ENCODE results near the gene PTGFRN. TPM values are rescaled to one million over a fixed set of nuclear protein-coding genes. Genes with fewer than 3 reads are reported as not detected.
"Not testable (repeated sequence)": the region's sequence is repeated elsewhere in the genome, so short reads cannot be mapped to it uniquely, and the experiment has no call there.

The PTGFRN gene
- 47.0 and 70.9 TPM in 2 replicates for total RNA-seq (2014; rRNA removed; shearing (Covaris generic))

DNA sequence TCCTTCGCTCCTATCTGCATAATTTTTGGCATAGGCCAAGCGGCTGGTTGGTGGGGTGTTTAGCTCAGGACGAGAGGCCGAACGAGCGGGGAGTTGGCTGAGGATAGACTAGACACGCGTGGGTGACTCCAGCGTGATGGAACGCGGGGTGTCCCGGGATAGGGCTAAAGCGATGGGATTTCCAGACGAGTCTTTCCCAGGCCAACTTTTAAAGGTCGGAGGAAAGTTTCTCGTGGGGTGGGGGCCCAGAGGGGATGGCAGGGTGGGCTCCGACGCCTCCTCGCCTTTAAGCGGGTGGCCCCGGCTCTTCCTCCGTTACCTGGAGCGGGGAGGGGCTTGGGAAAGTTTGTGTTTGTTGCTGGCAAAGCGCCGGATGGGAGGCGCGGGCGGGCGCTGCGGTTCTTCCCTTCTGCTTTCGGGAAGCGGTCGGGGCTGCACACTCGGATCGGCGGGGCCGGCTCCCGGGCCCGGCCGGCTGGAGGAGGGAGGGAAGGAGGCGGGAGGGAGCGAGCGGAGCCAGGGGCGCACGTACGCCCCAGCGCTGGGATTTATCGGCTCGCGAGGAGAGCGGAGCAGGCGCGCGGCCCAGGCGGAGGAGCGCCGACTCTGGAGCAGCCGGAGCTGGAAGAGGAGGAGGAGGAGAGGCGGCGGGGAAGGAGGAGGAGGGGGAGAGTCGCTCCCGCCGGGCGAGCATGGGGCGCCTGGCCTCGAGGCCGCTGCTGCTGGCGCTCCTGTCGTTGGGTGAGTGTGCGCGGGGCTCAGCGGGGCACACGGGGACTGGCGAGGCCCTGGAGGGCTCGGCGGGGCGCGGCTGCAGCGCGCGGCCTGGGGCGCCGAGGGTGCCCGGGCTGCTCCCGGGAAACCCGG is at the start of gene PTGFRN:
TSS of gene PTGFRN (plus strand) at position 405 of the 867 bp plus-strand sequence. CDS start at position 693, 288 bp downstream.
- peak; percentile 5 for DNase-seq (ENCODE audit: low spot score)

DNA sequence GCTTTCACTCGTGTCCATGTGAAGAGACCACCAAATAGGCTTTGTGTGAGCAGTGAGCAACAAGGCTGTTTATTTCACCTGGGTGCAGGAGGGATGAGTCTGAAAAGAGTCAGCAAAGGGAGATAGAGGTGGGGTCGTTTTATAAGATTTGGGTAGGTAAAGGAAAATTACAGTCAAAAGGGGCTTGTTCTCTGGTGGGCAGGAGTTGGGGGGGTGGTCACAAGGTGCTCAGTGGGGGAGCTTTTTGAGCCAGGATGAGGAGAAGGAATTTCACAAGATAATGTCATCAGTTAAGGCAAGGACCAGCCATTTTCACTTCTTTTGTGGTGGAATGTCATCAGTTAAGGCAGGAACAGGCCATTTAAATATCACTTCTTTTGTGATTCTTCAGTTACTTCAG is 49.5 kb upstream of the PTGFRN start:
- DNase-seq (ENCODE audit: low spot score), result not testable (repeated sequence)

DNA sequence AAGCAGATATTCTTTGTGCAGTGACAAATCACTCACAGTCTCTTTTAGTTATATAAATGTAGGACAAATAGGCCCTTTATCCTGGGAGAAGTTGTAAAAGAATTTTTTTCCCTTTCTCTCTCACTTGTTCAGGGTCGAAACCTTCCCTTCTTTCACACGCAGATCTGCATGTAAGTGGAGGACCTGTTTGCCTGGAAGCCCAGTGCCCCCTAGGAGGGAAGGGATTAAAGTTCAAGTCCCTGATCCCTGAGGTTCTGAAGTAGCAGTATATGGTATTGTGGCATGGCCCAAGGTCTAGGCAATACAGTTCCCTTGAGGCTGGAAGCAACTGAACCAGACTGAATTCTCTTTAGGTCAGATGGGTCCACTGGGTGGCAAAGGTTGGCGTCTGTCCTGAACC is 48.6 kb upstream of the PTGFRN start:
- DNase-seq (ENCODE audit: low spot score), result no peak

DNA sequence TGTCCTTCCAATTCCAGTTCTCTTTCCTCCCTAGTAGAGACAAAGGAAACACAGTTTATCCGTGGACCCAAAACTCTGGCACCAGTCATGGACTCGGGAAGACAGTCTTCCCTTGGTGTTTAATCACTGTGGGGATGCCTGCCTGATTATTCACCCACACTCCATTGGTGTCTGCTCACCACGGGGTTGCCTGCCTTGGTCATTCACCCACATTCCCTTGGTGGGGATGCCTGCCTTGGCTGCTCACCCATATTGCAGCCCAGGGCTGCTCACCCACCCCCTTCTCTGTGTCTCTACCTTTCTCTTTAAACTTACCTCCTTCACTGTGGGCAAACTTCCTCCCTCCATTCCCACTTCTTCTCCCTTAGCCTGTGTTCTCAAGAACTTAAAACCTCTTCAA is 46.7 kb upstream of the PTGFRN start:
- not testable (repeated sequence) for DNase-seq (ENCODE audit: low spot score)

DNA sequence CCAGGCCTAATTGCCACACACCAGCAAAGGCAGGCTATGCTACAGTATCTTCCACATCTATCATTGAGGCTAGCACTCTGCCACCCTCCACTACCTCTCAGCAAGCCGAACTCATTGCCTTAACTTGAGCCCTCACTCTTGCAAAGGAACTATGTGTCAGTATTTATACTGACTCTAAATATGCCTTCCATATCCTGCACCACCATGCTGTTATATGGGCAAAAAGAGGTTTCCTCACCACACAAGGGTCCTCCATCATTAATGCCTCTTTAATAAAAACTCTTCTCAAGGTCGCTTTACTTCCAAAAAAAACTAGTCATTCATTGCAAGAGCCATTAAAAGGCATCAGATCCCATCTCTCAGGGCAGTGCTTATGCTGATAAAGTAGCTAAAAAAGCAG is 43.2 kb upstream of the PTGFRN start:
- DNase-seq (ENCODE audit: low spot score), result not testable (repeated sequence)

DNA sequence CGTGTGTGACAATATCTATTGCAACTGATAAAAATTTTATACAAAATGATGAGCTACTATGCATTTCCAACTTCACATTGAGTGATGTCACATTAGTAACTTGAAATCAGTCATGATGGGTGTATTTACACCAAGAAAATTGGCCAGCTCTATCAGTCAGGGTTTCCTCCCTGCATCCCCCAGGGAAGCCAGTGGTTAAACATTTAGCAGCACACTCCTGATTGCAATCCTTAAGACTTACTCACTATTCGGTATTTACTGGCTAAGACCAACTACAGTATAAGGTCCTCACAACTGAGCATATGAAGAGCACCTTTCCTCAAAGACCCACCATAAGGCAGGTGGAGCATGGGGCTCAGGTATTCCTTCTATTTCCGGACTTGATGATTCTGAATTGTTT is 41.3 kb upstream of the PTGFRN start:
- no peak for DNase-seq (ENCODE audit: low spot score)

DNA sequence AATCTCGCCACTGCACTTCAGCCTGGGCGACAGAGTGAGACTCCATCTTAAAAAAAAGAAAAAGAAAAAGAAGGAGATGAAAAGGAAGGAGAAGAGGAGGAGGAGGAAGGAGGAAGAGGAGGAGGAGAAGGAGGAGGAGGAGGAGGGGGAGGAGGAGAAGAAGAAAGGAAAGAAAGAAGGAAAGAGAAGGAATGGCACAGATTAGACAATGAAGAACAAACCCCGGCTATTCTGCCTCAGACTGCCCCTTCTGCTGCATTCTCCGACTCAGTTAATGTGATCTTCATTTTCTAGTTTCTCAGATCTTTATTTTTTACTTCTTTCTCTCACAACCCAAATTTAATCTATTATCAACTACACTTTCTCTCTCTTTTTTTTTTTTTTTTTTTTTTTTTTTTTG is 40.1 kb upstream of the PTGFRN start:
- no peak for DNase-seq (ENCODE audit: low spot score)

DNA sequence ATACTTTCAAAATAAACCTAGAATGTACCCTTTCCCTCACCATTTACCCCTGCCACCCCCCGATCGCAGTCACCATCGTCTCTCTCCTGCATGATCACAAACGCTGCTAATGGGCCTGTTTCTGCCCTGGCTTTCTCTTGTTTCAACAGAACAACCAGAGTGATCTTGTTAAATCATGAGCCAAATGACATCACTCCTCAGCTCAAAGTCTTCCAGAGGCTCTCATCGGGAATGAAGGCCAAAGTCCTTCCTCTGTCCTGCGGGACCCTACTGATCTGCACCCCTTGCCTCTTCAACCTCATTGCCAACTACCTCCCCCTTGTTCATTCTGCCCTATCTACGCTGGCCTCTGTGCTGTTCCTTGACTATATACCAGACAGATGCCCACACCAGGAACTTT is 39.4 kb upstream of the PTGFRN start:
- DNase-seq (ENCODE audit: low spot score), result no peak

DNA sequence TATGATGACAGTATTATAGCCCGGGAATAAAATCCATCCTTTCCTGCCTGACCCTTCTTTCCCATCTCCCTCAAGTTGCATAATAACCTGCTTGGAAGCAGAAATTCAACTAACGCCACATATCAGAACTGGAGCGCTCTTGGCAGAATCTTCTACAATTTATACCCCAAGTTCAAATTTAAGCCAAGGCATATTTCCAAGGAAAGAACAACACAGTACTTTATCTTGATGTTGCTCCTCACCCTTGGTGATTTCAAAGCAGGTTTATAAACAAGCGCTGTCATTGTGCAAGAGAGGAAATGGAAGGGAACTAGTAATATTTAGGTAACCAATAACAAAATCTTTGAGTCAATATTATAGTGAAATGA is 38.0 kb upstream of the PTGFRN start:
- DNase-seq (ENCODE audit: low spot score), result no peak

DNA sequence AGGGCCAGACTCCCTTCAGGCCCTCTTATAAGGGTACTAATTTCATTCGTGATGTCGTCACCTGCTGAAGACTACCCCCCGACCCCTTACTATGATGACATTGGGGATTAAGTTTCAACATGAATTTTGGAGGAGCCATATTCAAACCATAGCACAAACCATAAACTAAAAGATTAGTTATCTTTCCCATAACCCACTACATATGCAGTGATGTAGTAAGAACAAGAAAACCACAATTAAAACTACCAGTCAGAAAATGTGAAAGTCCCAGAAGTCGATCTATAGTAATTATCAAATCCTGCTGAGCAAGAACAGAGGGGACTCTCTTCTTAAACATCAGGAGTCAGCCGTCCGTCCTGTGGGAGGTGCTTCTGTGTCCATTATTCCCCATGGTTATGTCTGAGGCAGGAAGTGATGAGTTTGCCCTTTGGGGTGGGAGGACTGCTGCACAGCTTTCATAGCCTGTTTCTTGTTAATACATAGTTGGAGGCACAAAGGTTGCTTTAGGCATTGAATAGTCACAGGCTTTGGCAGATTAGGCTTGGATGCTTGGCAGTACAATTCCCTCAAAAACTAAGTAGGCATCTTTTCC is 35.9 kb upstream of the PTGFRN start:
- DNase-seq (ENCODE audit: low spot score), result no peak

DNA sequence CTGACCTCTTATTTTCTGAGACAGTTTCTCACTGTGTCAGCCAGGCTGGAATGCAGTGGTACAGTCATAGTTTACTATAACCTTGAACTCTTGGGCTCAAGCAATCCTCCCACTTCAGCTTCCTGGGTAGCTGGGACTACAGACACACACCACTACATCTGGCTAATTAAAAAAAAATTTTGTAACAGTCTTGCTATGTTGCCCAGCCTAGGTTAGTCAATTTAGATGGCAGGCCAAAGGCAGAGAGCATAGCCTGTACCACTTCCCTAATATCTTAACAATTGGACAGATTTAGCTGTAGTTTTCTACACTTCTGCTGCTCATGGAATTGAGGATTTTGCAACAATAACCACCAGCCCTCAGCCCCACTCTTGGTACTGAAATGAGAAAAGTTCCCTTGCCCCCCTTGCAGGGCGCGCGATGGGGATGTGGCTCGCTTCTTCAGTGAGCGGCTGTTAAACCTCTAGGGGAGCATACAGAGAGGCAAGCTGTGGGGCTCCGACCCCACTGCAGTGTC is 34.9 kb upstream of the PTGFRN start:
- DNase-seq (ENCODE audit: low spot score), result no peak

DNA sequence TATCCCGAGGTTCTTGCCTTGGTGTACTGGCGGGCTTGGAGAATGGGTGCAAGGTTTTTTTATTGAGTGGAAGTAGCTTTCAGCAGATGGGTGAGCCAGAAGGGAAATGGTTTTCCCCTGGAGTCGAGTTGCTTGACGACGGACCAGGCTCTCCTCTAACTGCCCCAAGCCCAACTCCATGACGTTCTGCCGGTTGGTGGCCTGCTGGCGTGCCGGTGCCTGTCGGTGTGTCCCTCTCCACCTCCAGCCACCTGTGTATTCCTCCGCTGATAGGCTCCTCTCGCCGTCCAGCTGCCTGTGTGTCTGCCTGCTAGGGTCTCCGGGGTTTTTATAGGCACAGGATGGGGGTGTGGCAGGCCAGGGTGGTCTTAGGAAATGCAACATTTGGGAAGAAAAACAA is 34.3 kb upstream of the PTGFRN start:
- no peak for DNase-seq (ENCODE audit: low spot score)

DNA sequence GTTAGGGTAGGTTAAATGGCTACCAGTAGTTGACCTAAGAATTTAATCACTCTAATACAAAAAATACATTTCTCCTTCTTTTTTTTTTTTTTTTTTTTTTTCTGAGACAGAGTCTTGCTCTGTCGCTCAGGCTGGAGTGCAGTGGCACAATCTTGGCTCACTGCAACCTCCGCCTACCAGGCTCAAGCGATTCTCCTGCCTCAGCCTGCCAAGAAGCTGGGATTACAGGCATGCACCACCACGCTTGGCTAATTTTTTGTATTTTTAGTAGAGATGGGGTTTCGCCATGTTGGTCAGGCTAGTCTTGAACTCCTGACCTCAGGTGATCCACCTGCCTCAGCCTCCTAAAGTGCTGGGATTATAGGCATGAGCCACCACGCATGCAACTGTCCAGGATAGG is 33.8 kb upstream of the PTGFRN start:
- DNase-seq (ENCODE audit: low spot score), result not testable (repeated sequence)

DNA sequence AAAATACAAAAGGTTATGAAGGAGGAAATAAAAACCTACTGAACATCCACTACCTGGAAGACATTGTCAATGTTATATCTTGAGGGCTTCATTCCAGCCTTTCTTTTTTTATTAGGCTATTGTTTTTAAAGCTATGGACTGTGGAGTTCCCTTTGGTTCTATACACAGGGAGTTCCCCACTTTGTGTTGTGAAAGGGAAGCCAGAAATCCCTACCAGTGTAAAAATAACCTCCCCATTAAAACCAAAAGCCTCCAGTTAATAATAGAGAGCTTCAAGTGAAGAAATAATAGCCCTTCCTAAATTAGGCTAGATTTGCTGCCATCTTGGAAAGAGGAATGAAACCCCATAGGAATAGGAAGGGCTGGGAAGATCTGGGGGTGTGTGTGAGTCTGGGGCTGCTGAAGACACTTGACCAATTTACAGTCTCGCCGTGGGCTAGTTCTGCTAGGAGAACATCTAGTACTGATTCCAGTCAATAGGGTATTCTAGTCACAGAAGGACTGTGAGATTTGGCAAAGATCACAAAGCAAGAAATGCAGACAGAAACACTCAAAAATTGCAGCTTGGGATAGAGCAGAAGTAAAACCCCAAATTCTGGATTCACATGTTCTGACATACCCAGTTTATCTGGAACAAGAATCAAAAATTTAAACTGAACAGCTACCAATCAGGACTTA is 32.4 kb upstream of the PTGFRN start:
- no peak for DNase-seq (ENCODE audit: low spot score)

DNA sequence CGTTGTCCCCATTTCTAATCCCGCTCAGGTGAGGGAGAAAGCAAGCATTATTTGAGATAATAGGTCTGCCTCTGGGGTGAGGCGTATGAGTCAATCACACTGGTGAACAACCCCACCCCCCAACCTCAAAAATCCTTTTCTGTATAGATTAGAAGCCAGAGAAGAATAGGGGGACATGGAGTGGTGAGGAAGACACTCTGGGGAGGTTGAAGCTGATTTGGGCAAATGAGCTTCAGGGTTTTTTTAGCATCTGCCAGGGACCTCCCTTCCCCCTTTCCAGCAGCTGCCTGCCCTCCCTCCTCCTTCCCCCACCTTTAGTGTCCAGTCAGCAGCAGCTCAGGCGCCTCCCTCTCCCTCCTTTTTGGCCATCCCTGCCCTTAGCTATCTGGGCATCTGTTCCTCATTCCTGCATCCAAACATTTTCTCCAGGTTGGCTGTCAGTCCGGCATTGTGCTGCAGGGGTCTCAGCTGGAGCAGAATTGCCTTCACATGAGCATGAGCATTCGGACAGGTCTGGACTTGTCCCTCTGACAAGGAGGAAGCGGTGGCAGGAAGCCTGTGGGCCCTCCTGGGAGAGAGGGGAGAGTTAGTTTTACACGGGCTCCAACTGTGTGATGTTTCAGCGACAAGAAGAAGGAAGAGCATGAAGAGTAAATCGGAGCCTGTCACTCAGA is 30.8 kb upstream of the PTGFRN start:
- peak; percentile 5 for DNase-seq (ENCODE audit: low spot score)

DNA sequence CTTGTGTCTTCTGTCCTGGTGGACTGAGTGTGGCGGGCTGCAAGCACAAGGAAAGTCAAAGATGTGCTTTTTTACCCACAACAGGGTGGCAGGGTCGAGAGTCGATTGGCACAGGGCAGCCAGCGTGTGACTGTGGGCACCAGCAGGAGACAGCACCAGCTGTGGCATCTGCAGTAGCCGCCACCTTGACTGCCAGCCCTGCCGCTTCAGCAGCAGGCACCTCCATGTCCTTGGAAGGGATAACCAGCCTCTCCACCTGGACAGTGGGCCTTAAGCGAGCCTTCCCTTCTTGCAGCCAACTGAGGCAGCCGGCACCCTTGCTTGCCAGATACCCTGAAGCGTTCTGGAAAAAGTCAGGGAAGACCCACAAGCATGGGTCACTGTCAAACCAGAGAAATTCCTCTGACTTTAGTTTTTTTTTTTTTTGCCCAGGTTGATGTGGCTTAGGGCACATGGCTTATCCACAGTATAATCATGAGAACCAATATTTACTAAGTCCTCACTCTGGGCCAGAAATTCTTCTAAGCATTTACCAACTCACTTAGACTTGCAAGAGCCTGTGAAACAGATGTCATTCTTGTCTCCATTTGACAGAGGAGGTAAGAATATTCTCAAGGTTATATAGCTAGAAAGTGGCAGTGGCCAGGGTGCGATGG is 30.1 kb upstream of the PTGFRN start:
- DNase-seq (ENCODE audit: low spot score), result no peak

DNA sequence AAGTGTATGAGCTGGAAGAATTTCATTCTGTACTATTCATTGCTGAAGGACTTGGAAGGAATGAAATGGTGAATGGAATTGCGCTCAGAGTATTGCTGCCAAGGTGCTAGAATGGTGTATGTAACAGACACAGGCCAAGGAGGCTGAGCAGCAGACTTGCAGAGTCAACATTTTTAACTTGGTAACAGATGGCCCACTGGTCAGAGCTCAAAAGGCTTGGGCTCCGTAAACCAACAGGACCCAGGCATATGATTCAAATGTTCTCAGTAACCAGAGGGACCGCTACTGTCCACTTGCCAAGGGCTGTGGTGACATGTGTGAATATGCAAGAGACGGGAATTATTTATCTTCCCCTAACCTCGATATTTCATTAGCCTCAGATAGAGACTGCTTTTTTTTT is 28.8 kb upstream of the PTGFRN start:
- DNase-seq (ENCODE audit: low spot score), result no peak

DNA sequence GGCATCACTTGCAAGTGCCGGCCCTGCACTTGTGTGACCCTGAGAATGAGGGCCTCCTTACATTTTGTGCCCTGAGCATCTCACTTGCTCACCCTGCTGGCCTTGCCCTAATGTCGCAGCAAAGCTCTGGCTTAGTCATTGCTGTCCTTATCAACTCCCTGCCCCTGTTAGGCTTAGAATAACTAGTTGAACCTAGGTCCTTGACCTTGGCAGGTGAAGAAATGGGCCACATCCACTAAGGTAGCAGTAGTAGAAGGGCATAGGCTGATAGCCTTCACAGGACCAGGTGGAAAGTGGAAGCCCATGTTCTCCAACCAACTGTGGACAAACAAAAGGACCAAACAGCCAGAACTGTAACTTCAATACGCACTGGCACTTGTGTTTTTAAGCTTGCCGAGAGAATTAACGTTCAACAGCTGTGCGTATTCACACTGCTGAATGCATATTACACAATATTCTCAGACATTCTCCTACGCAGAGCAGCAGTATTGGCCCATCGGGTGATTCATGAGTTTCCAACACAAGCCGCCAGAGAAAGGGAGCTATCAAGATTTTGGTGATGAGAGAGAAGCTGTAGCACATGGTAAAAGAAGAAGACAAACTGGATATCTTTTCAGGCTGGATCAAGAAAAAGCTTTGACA is 27.7 kb upstream of the PTGFRN start:
- DNase-seq (ENCODE audit: low spot score), result peak; percentile 10

DNA sequence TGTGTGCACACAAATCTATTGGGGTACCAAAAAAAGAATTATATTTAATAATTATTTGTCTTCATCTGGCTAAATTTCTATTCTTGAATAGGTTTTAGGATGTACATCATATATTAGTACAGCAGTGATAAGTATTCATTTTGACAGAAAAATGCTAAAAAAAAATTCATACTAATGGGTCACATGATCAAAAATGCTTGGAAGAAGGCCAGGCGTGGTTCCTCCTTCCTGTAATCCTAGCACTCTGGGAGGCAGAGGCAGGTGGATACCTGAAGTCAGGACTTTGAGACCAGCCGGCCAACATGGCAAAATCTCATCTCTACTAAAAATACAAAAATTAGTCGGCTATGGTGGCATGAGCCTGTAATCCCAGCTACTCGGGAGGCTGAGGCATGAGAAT is 26.9 kb upstream of the PTGFRN start:
- no peak for DNase-seq (ENCODE audit: low spot score)

DNA sequence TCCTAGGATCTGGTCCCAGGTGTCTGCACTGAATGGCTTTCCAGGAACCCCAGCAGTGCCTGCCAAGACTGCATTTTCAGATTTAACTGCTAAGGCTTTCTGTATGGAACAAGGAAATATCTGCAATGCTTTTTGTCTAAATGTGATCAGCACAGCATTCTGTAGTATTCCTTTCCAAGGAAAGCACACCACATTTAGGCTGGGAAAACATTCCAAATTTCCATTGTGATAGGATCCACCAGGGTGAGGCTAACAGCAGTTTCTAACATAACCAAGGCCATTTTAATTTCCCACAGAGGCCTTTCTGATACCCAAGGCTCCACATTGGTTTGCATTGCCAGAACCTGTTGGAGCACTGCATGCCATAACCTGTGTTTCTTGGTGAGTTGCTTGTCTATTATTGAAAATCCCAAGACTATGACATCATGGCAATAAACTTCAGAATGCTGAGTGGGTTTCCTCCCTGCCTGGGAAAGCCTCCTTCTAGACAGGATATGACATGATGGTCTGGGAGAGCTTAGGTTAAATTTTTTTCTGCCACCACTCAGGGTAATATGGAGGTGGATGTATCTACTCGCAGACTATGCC is 23.3 kb upstream of the PTGFRN start:
- DNase-seq (ENCODE audit: low spot score), result no peak

DNA sequence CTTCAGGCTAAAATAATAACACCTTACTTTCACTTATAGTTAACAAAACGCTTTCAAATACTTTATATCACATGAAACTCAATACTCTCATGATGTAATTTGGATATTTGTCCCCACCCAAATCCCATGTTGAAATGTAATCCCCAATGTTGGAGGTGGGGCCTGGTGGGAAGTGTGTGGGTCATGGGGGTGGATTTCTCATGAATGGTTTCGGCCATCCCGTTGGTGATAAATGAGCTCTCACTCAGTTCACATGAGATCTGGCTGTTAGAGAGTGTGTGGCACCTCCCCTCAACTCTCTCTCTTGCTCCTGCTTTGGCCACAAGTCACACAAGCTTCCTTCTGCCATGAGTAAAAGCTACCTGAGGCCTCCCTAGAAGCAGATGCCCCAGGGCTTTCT is 22.5 kb upstream of the PTGFRN start:
- no peak for DNase-seq (ENCODE audit: low spot score)
